Mesothelial cell of epicardium (in vitro differentiated cells): Measurements from ENCODE around the gene UROD. TPM values are rescaled to one million over a fixed set of nuclear protein-coding genes. Genes with fewer than 3 reads are reported as not detected.
A peak's percentile ranks its signal among the peaks of the same experiment; 100 is the strongest.
"Not testable (repeated sequence)": the region's sequence is repeated elsewhere in the genome, so short reads cannot be mapped to it uniquely, and the experiment has no call there.

Experiments
- DNase-seq, 2 experiments: peaks; one replicate each; pipeline ENCODE4 v3.0.0; 2021; ENCODE audit warnings: low spot score in 2 of 2; ENCODE audit not compliant: unreplicated experiment in 2 of 2
- H3K27ac Mint-ChIP-seq: 2 replicates; pipeline ENCODE4 v1.8.0; 2021; ENCODE audit warnings: mixed read lengths
- H3K27me3 Mint-ChIP-seq: 2 replicates; pipeline ENCODE4 v1.8.0; 2021; ENCODE audit warnings: low read depth, mixed read lengths
- H3K36me3 Mint-ChIP-seq: 2 replicates; pipeline ENCODE4 v1.8.0; 2021; ENCODE audit warnings: mixed read lengths
- H3K4me1 Mint-ChIP-seq: 2 replicates; pipeline ENCODE4 v1.8.0; 2021; ENCODE audit warnings: mixed read lengths
- H3K4me3 Mint-ChIP-seq: 2 replicates; pipeline ENCODE4 v1.8.0; 2021; ENCODE audit warnings: mild to moderate bottlenecking, moderate library complexity, mixed read lengths
- H3K9me3 Mint-ChIP-seq: 2 replicates; pipeline ENCODE4 v1.8.0; 2021; ENCODE audit warnings: mixed read lengths
- CTCF ChIP-seq: fragments of 200-600 bp; sonication (generic); IDR thresholded peaks from one replicate; pipeline ENCODE4 v1.5.0; 2021; ENCODE audit warnings: antibody characterized with exemption; ENCODE audit not compliant: unreplicated experiment
- total RNA-seq: library from RNA; stranded (reverse); gene quantifications from 3 replicates; pipeline ENCODE4 v1.2.1, GENCODE V29; 2021

The UROD gene
- total RNA-seq, 1 donor from 2014 or later, result 85.6 TPM

- Mint-ChIP-seq H3K36me3 (peaks cover 34% of the 10 kb centered on the region), H3K9me3 (peaks cover 19% of the 10 kb centered on the region)
These were observed 35.8 kb upstream of the UROD start for GRCh38 chr1:44976252-44976651.

GRCh38 chr1:44977372-44977771, 34.7 kb upstream of the UROD start:
- H3K27ac Mint-ChIP-seq, H3K4me3 Mint-ChIP-seq, H3K27me3 Mint-ChIP-seq, DNase-seq: not testable (repeated sequence)
- peaks cover 19% of the 10 kb centered on the region for H3K9me3 Mint-ChIP-seq
- H3K4me1 Mint-ChIP-seq, result peaks cover 10% of the 10 kb centered on the region
- peaks cover 37% of the 10 kb centered on the region for H3K36me3 Mint-ChIP-seq

More at GRCh38 chr1:44976252-44976651, 35.8 kb upstream of the UROD start:
- Mint-ChIP-seq H3K4me3 (no peak overlapping the region), H3K27me3 (no peaks in the 10 kb centered on the region), H3K27ac (no peak overlapping the region), H3K4me1 (peaks cover 4% of the 10 kb centered on the region)
- no peak for TF ChIP-seq CTCF
- no peak for DNase-seq

GRCh38 chr1:44985747-44986359, 26.2 kb upstream of the UROD start:
- H3K4me1 Mint-ChIP-seq, result peaks cover 27% of the 10 kb centered on the region
- DNase-seq, result no peak
- H3K36me3 Mint-ChIP-seq, result peaks cover 4% of the 10 kb centered on the region
- no peaks in the 10 kb centered on the region for H3K27me3 Mint-ChIP-seq
- H3K4me3 Mint-ChIP-seq, result peak overlapping the region; percentile 100
- H3K27ac Mint-ChIP-seq, result peak overlapping the region; percentile 93
- no peak for TF ChIP-seq CTCF
- no peaks in the 10 kb centered on the region for H3K9me3 Mint-ChIP-seq

- Mint-ChIP-seq H3K4me1 (peaks cover 17% of the 10 kb centered on the region), H3K4me3 (no peak overlapping the region), H3K36me3 (no peaks in the 10 kb centered on the region), H3K27ac (no peak overlapping the region), H3K9me3 (no peaks in the 10 kb centered on the region), H3K27me3 (no peaks in the 10 kb centered on the region)
- no peak for TF ChIP-seq CTCF
- DNase-seq, result no peak
These were observed 23.4 kb upstream of the UROD start for GRCh38 chr1:44988531-44989156.

GRCh38 chr1:44994309-44994898, 17.6 kb upstream of the UROD start:
- Mint-ChIP-seq H3K4me3 (no peak overlapping the region), H3K9me3 (no peaks in the 10 kb centered on the region), H3K27me3 (no peaks in the 10 kb centered on the region), H3K4me1 (no peaks in the 10 kb centered on the region), H3K27ac (no peak overlapping the region), H3K36me3 (no peaks in the 10 kb centered on the region)
- TF ChIP-seq CTCF, result no peak
- no peak for DNase-seq

GRCh38 chr1:44995467-44996238, 16.4 kb upstream of the UROD start:
- Mint-ChIP-seq H3K27me3 (no peaks in the 10 kb centered on the region), H3K27ac (no peak overlapping the region), H3K4me1 (no peaks in the 10 kb centered on the region), H3K9me3 (no peaks in the 10 kb centered on the region), H3K36me3 (no peaks in the 10 kb centered on the region), H3K4me3 (no peak overlapping the region)
- no peak for TF ChIP-seq CTCF
- no peak for DNase-seq
